Measurements from ENCODE around the gene MKNK2. TPM values are rescaled to one million over a fixed set of nuclear protein-coding genes. Genes with fewer than 3 reads are reported as not detected.
A peak's percentile ranks its signal among the peaks of the same experiment; 100 is the strongest.

The MKNK2 gene
- total RNA-seq, 1 donor from 2014 or later: 123 TPM

DNA sequence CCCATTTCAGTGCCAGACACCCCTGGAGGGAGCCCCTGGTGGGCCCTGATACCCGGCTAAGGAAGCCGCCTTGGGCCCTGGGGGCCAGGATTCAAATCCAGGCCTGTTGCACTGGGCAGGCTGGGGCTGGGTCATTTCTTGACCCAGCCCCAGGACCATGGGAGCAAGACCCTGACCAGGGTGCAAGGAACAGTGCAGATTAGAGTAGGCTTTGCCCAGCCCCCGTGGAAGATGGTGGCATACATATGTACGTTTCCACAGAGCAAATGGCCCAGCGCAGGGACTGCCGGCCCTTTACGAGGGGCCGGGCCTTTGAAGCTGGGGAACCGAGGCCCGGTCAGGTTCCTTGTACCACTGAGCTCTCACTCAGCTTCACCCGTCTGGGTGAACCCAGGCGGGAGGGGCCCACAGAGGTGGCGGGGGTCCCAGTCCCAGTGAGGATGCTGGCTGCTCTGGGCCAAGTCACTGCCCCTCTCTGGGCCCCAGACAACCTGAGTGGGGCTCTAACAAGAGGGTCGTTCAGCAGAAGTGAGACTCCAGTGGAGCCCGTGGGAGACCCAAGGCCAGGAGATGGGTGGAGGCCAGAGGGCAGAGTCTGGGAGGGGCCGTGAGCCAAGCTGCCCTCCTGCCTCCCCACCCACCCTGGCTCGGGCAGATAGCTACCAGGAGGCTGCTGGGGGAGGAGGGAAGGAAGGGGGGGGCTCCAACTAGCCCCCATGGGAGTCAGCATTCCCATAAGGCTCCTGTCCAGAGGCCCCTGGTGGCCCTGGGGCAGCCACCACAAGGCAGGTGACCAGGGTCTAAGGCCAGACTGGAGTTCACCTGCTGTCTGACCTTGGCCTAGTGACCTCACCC, 2.7 kb downstream of the MKNK2 start:
- Mint-ChIP-seq H3K36me3 (ENCODE audit: low read depth) (no peaks in the 10 kb centered on the region), H3K4me1 (peaks cover 5% of the 10 kb centered on the region), H3K27me3 (ENCODE audit: low read depth) (no peaks in the 10 kb centered on the region), H3K27ac (ENCODE audit: unreplicated experiment) (no peak overlapping the region), H3K9me3 (no peaks in the 10 kb centered on the region), H3K4me3 (peak overlapping the region; percentile 74)
- no peak for DNase-seq (ENCODE audit: low read depth, low spot score)
- TF ChIP-seq, protein P1, sequence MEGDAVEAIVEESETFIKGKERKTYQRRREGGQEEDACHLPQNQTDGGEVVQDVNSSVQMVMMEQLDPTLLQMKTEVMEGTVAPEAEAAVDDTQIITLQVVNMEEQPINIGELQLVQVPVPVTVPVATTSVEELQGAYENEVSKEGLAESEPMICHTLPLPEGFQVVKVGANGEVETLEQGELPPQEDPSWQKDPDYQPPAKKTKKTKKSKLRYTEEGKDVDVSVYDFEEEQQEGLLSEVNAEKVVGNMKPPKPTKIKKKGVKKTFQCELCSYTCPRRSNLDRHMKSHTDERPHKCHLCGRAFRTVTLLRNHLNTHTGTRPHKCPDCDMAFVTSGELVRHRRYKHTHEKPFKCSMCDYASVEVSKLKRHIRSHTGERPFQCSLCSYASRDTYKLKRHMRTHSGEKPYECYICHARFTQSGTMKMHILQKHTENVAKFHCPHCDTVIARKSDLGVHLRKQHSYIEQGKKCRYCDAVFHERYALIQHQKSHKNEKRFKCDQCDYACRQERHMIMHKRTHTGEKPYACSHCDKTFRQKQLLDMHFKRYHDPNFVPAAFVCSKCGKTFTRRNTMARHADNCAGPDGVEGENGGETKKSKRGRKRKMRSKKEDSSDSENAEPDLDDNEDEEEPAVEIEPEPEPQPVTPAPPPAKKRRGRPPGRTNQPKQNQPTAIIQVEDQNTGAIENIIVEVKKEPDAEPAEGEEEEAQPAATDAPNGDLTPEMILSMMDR (conservative IDR thresholded peaks at IDR 0.05): no peak

- no peaks in the 10 kb centered on the region for H3K9me3 Mint-ChIP-seq
- H3K4me3 Mint-ChIP-seq: peak overlapping the region; percentile 19
- TF ChIP-seq, protein P1 (conservative IDR thresholded peaks at IDR 0.05): no peak
- no peak for DNase-seq (ENCODE audit: low read depth, low spot score)
- peaks cover 5% of the 10 kb centered on the region for H3K4me1 Mint-ChIP-seq
- H3K36me3 Mint-ChIP-seq (ENCODE audit: low read depth): no peaks in the 10 kb centered on the region
- no peaks in the 10 kb centered on the region for H3K27me3 Mint-ChIP-seq (ENCODE audit: low read depth)
- H3K27ac Mint-ChIP-seq (ENCODE audit: unreplicated experiment): no peak overlapping the region
Observed at GRCh38 chr19:2047449-2048103, 3.5 kb downstream of the MKNK2 start.

DNA sequence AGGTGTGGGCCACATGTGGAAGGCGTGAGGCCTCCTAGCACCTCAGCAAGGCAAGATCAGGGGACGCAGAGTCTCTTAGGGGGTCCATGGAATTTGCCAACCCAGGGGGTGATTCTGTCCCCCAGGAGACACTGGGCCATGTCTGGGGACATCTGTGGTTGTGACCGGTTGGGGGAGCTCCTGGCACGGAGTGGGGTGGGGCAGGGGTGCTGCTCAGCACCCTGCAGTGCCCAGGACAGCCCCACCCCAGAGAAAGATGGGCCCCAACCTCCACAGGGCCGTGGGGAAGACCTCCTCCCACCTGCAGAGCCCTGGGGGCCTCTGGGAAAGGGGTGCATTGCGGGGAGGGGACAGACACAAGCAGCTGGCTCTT, 4.0 kb downstream of the MKNK2 start:
- no peak for DNase-seq (ENCODE audit: low read depth, low spot score)
- no peaks in the 10 kb centered on the region for H3K27me3 Mint-ChIP-seq (ENCODE audit: low read depth)
- TF ChIP-seq, protein P1 (conservative IDR thresholded peaks at IDR 0.05): no peak
- H3K9me3 Mint-ChIP-seq: no peaks in the 10 kb centered on the region
- peaks cover 5% of the 10 kb centered on the region for H3K4me1 Mint-ChIP-seq
- no peak overlapping the region for H3K27ac Mint-ChIP-seq (ENCODE audit: unreplicated experiment)
- H3K4me3 Mint-ChIP-seq: no peak overlapping the region
- no peaks in the 10 kb centered on the region for H3K36me3 Mint-ChIP-seq (ENCODE audit: low read depth)

DNA sequence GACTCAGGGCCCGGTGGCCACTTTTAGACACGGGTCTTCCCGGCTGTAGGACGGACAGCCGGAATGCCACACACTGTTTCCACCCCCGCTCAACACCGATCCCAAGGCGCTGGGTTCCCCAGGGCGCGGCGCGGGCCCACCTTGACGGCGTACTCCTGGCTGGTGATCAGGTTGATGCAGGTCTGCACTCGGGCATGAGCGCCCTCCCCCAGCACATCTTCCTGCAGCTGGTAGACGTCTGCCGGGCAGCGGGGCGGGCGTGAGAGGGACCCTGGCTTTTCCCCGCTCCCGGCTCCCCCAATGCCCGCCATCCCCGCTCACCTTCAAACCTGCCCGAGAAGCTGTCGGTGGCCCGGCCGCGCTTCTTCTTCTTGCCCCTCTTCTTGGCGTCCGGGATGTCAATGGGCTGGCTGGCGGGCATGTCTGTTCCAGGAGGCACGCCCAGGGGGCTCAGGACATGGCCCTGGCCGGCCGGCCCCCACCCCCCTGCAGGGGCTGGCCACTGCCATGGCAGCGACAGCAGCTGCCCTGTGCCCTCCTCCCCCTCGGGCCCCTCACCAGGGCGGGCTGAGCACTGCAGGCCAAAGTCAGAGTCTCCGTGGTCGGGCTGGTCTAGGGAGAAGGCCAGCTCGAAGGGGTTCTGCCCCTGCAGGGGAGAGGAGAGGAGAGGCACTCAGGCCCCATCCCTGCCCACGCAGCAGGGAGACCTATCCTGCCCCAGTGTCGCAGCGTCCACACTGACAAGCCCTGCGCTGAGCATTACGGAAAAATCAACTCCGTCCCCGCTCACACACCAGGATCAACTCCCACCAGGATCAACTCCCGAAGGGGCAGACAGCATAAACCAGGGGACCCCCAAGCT, 4.8 kb downstream of the MKNK2 start:
- H3K36me3 Mint-ChIP-seq (ENCODE audit: low read depth): no peaks in the 10 kb centered on the region
- H3K27me3 Mint-ChIP-seq (ENCODE audit: low read depth): no peaks in the 10 kb centered on the region
- no peak for DNase-seq (ENCODE audit: low read depth, low spot score)
- H3K9me3 Mint-ChIP-seq: no peaks in the 10 kb centered on the region
- H3K4me1 Mint-ChIP-seq: peaks cover 5% of the 10 kb centered on the region
- H3K27ac Mint-ChIP-seq (ENCODE audit: unreplicated experiment): no peak overlapping the region
- no peak overlapping the region for H3K4me3 Mint-ChIP-seq
- TF ChIP-seq, protein P1 (conservative IDR thresholded peaks at IDR 0.05): no peak

DNA sequence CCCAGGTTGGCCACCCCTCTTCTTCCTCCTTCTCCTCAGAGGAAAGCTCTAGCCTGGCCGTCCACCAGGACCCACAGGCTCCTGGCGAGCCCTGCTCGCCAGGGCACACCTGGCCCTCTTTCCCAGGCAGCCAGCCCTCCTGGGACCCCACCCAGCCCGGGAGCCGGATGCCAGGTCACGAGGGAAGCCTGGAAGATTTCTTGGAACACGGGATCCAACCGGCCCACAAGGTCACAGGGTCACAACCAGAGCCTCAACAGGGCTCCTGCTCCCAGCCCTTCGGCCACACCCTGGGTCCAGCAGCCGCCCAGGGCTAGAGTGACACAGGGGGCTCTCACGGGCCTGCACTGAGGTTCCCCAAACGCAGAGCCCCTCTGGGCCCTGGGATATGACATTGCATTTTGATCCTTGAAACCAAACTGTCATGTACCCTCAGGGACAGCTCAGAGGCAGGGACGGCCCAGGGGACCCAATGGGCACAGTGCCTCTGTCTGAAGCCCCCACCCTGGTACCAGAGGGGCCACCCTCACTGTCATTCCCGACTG, 5.5 kb downstream of the MKNK2 start:
- no peaks in the 10 kb centered on the region for H3K36me3 Mint-ChIP-seq (ENCODE audit: low read depth)
- no peak for DNase-seq (ENCODE audit: low read depth, low spot score)
- H3K9me3 Mint-ChIP-seq: no peaks in the 10 kb centered on the region
- H3K27me3 Mint-ChIP-seq (ENCODE audit: low read depth): no peaks in the 10 kb centered on the region
- peaks cover 5% of the 10 kb centered on the region for H3K4me1 Mint-ChIP-seq
- no peak overlapping the region for H3K4me3 Mint-ChIP-seq
- no peak overlapping the region for H3K27ac Mint-ChIP-seq (ENCODE audit: unreplicated experiment)
- TF ChIP-seq, protein P1 (conservative IDR thresholded peaks at IDR 0.05): no peak

Data from neural crest cell (in vitro differentiated cells).